ENCODE results near the gene ARF1. TPM values are rescaled to one million over a fixed set of nuclear protein-coding genes. Genes with fewer than 3 reads are reported as not detected.
A peak's percentile ranks its signal among the peaks of the same experiment; 100 is the strongest.

Gene ARF1
- total and polyA plus RNA-seq, 2 of the 13 experiments (the other 11 are each of a cell fraction or from before 2014, with no cell fraction given) = 186 to 327 TPM

DNA sequence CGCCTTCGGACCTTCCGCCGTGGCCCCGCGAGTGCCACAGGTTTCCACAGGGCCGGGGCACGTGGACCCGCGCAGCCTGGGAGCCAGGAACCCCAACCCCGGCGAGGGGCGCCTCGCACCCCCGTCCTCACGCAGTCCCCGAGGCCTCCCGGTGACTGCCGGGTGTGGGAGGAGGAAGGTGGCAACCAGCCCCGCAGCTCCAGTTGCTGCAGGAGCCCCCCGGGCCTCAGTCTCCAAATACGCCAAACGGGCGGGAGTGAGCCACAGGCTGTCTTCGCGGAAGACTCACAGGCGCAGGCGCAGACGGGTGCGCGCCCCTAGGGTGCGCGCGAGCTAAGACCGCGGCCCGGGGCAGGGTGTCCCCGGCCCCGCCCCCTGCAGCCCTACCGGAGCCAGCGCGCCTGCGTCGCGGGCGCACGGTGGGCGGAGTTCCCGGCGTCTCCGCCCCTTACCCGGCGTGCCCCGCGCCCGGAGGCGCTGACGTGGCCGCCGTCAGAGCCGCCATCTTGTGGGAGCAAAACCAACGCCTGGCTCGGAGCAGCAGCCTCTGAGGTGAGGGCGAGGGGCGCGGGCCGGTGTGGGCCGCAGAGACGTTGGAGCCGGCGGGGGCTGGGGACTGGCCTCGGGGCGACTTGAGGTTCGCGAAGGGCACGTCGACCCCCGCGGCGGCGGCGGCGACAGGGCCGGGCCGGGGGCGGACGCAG, at the start of gene ARF1 (continued):
- TF ChIP-seq, protein P1, sequence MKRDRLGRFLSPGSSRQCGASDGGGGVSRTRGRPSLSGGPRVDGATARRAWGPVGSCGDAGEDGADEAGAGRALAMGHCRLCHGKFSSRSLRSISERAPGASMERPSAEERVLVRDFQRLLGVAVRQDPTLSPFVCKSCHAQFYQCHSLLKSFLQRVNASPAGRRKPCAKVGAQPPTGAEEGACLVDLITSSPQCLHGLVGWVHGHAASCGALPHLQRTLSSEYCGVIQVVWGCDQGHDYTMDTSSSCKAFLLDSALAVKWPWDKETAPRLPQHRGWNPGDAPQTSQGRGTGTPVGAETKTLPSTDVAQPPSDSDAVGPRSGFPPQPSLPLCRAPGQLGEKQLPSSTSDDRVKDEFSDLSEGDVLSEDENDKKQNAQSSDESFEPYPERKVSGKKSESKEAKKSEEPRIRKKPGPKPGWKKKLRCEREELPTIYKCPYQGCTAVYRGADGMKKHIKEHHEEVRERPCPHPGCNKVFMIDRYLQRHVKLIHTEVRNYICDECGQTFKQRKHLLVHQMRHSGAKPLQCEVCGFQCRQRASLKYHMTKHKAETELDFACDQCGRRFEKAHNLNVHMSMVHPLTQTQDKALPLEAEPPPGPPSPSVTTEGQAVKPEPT (CRISPR knock-in tag; IDR thresholded peaks at IDR 0.05; ENCODE audit: low read depth) = 0 out of 2 replicates have a peak, but pooled peaks have one; percentile 31
- TF ChIP-seq ZSCAN20 (CRISPR knock-in tag; IDR thresholded peaks at IDR 0.05; ENCODE audit: borderline replicate concordance) (0 out of 2 replicates have a peak, but pooled peaks have one; percentile 43), KLF15 (CRISPR knock-in tag; IDR thresholded peaks at IDR 0.05; ENCODE audit: borderline replicate concordance) (peak; percentile 63; the same call in 1 of the 2 replicates), ERF (CRISPR knock-in tag; IDR thresholded peaks at IDR 0.05) (peak; percentile 57; the same call in 1 of the 2 replicates), ZFYVE20 (CRISPR knock-in tag; IDR thresholded peaks at IDR 0.05; ENCODE audit: borderline replicate concordance, low read depth) (0 out of 2 replicates have a peak, but pooled peaks have one; percentile 18), HOXA9 (CRISPR knock-in tag; IDR thresholded peaks at IDR 0.05; ENCODE audit: borderline replicate concordance) (peak; percentile 91; the same call in 1 of the 2 replicates), KDM5A (IDR thresholded peaks at IDR 0.05; ENCODE audit: borderline replicate concordance, low read length) (0 out of 2 replicates have a peak, but pooled peaks have one; percentile 13), KAT8 (CRISPR knock-in tag; IDR thresholded peaks at IDR 0.05) (peak; percentile 48), ZBTB42 (CRISPR knock-in tag; IDR thresholded peaks at IDR 0.05) (peak; percentile 76; the same call in 1 of the 2 replicates), NCOA2 (CRISPR knock-in tag; IDR thresholded peaks at IDR 0.05) (0 out of 2 replicates have a peak, but pooled peaks have one; percentile 51), ARNT2 (CRISPR knock-in tag; IDR thresholded peaks at IDR 0.05; ENCODE audit: low read depth) (peak; percentile 54; the same call in 1 of the 2 replicates), SMAD3 (CRISPR knock-in tag; IDR thresholded peaks at IDR 0.05) (peak; percentile 81), ZNF256 (CRISPR knock-in tag; conservative IDR thresholded peaks at IDR 0.05) (peak; percentile 48; the same call in 1 of the 2 replicates), MIER2 (CRISPR knock-in tag; IDR thresholded peaks at IDR 0.05) (no peak), JDP2 (CRISPR knock-in tag; IDR thresholded peaks at IDR 0.05; ENCODE audit: borderline replicate concordance) (peak; percentile 40; the same call in 1 of the 2 replicates), PRMT3 (CRISPR knock-in tag; IDR thresholded peaks at IDR 0.05; ENCODE audit: borderline replicate concordance, low read depth) (no peak), ZNF619 (CRISPR knock-in tag; IDR thresholded peaks at IDR 0.05) (no peak), ZNF33B (CRISPR knock-in tag; IDR thresholded peaks at IDR 0.05) (0 out of 2 replicates have a peak, but pooled peaks have one; percentile 70)
- TF ChIP-seq, protein P2, sequence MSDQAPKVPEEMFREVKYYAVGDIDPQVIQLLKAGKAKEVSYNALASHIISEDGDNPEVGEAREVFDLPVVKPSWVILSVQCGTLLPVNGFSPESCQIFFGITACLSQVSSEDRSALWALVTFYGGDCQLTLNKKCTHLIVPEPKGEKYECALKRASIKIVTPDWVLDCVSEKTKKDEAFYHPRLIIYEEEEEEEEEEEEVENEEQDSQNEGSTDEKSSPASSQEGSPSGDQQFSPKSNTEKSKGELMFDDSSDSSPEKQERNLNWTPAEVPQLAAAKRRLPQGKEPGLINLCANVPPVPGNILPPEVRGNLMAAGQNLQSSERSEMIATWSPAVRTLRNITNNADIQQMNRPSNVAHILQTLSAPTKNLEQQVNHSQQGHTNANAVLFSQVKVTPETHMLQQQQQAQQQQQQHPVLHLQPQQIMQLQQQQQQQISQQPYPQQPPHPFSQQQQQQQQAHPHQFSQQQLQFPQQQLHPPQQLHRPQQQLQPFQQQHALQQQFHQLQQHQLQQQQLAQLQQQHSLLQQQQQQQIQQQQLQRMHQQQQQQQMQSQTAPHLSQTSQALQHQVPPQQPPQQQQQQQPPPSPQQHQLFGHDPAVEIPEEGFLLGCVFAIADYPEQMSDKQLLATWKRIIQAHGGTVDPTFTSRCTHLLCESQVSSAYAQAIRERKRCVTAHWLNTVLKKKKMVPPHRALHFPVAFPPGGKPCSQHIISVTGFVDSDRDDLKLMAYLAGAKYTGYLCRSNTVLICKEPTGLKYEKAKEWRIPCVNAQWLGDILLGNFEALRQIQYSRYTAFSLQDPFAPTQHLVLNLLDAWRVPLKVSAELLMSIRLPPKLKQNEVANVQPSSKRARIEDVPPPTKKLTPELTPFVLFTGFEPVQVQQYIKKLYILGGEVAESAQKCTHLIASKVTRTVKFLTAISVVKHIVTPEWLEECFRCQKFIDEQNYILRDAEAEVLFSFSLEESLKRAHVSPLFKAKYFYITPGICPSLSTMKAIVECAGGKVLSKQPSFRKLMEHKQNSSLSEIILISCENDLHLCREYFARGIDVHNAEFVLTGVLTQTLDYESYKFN (CRISPR knock-in tag; conservative IDR thresholded peaks at IDR 0.05) = 0 out of 2 replicates have a peak, but pooled peaks have one; percentile 11
- TF ChIP-seq, protein P3, sequence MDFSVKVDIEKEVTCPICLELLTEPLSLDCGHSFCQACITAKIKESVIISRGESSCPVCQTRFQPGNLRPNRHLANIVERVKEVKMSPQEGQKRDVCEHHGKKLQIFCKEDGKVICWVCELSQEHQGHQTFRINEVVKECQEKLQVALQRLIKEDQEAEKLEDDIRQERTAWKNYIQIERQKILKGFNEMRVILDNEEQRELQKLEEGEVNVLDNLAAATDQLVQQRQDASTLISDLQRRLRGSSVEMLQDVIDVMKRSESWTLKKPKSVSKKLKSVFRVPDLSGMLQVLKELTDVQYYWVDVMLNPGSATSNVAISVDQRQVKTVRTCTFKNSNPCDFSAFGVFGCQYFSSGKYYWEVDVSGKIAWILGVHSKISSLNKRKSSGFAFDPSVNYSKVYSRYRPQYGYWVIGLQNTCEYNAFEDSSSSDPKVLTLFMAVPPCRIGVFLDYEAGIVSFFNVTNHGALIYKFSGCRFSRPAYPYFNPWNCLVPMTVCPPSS (IDR thresholded peaks at IDR 0.05) = no peak
- TF ChIP-seq, protein P4, sequence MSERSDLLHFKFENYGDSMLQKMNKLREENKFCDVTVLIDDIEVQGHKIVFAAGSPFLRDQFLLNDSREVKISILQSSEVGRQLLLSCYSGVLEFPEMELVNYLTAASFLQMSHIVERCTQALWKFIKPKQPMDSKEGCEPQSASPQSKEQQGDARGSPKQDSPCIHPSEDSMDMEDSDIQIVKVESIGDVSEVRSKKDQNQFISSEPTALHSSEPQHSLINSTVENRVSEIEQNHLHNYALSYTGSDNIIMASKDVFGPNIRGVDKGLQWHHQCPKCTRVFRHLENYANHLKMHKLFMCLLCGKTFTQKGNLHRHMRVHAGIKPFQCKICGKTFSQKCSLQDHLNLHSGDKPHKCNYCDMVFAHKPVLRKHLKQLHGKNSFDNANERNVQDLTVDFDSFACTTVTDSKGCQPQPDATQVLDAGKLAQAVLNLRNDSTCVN (CRISPR knock-in tag; IDR thresholded peaks at IDR 0.05; ENCODE audit: borderline replicate concordance) = 0 out of 2 replicates have a peak, but pooled peaks have one; percentile 56
